ENCODE data around the gene GNAI2.
"Not testable (repeated sequence)": the region's sequence is repeated elsewhere in the genome, so short reads cannot be mapped to it uniquely, and the experiment has no call there.

GNAI2 gene

DNA sequence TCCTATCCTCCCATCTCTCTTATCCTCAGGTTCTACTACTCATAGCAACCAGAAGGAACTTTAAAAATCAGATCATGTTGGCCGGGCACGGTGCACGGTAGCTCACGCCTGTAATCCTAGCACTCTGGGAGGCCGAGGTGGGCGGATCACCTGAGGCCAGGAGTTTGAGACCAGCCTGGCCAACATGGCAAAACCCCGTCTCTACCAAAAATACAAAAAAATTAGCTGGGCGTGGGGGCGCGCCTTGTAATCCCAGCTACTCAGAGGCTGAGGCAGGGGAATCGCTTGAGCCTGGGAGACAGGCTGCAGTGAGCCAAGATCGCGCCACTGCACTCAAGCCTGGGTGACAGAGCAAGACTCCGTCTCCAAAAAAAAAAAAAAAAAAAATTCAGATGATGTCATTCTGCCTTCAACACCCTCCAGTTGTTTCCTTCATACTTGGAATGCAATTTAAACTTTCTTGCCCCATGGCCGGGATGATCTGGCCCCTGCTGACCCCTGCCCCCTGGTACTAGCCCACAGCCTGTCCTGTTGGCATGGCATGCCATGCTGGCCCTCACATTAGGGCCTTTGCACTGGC lies 7.7 kb upstream of the GNAI2 start:
- DNase-seq, result not testable (repeated sequence)

DNA sequence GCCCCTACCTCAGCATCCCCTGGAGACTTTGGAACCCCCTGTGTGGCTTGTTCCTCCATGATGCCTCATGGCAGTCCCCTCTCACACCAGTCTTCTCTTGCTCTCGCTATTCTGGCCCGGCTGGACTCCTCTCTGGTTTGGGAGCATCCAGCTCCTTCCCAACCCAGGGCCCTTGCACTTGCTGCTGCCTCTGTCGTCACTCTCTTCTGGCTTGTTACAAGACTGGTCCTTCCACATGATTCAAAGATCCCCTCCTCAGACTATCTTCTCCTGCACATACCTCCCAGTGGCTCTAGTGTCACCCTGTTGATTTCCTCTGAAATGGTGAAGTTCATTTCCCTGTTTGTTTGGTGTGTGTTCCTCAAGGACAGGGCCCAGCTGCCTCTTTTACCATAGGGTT lies 6.5 kb upstream of the GNAI2 start:
- no peak for DNase-seq

- DNase-seq, result no peak
Observed at GRCh38 chr3:50230104-50230793, 5.8 kb upstream of the GNAI2 start.

- no peak for DNase-seq
Observed at GRCh38 chr3:50230794-50231125, 5.2 kb upstream of the GNAI2 start.

DNA sequence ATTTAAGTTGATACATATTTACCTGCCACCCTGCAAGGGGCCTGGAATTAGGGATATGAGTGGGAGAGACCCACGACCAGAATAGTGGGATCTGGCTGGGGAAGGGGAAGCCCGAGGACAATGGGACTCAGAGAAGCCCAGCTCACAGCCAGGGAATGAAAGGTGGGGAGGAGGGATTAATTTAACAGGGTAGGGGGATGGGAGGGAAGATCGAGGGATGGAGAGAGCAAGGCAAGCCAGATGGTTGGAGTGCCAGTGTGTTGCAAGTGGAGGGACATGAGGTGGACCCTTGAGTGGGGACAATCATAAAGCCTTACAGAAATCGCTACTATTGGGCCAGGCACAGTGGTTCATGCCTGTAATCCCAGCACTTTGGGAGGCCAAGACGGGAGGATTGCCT lies 4.4 kb upstream of the GNAI2 start:
- no peak for DNase-seq

- DNase-seq, result no peak
Observed at GRCh38 chr3:50232303-50232702, 3.7 kb upstream of the GNAI2 start.

- no peak for DNase-seq
Observed at GRCh38 chr3:50233176-50233575, 2.8 kb upstream of the GNAI2 start.

GRCh38 chr3:50236484-50237132 lies 604 bp downstream of the GNAI2 start:
- DNase-seq, result no peak

- DNase-seq, result peak; percentile 70
Observed at GRCh38 chr3:50237133-50237651, 1.2 kb downstream of the GNAI2 start.

DNA sequence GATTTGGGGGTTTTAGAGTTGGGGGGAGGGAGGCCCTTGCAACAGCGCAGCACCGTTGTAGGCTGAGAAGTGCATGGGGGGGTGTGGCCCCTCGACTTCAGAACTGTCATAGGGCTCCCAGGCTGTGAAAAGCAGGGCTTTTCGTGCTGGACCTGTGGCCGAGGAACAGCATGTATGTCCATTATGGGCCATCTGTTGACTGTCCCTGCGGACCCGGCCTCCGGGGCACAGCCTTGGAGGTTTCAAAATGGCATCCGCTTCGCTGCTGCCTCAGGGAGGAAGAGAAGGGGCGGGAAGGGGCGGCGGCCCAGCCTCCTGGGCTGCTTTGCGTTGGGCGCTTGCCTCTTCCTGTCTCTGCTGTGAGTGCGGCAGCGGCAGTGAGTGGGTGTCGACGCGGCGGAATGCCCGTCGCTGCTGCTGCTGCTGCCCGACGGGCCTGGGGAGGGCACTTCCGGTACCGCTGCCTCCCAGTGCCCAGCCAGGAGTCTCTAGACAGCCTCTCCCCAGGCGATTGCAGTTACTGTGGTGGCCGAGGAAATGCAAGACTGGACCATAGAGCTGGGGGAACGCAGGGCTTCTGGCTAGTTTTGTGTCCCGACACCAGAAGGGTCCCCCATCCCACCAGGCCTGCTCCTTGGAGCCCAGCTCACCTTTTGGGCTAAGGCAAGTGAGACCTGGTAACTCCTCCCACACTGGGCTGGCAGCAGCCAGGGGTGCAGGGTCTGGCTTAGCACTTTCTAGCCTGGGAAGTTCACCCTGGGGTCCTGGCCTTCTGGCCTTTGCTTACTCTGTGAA lies 1.9 kb downstream of the GNAI2 start:
- peak; percentile 92 for DNase-seq

- no peak for DNase-seq
Observed at GRCh38 chr3:50238549-50239026, 2.6 kb downstream of the GNAI2 start.

- no peak for DNase-seq
Observed at GRCh38 chr3:50239649-50240048, 3.6 kb downstream of the GNAI2 start.

DNA sequence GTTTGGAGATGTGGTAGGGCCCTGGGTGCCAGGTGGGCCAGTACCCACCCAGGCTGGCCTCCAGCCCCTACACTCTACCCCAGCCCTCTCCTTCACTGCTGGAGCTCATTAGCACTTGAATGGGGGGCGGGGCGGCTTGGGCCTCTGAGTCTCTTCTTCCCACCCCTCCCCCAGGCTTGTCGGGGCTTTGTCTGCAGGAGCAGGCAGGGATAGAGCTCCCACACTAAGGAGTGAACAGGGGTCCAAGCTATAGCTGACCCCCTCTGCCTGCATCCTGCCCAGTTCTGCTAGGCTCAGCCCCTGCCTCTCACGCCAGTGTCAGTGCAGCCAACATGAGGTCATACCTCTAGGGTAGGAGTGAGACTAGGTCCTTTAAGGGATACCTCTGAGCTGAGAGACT lies 5.2 kb downstream of the GNAI2 start:
- DNase-seq, result no peak

- DNase-seq, result no peak
Observed at GRCh38 chr3:50241713-50242380, 5.8 kb downstream of the GNAI2 start.

- peak; percentile 61 for DNase-seq
Observed at GRCh38 chr3:50242381-50242770, 6.4 kb downstream of the GNAI2 start.

DNA sequence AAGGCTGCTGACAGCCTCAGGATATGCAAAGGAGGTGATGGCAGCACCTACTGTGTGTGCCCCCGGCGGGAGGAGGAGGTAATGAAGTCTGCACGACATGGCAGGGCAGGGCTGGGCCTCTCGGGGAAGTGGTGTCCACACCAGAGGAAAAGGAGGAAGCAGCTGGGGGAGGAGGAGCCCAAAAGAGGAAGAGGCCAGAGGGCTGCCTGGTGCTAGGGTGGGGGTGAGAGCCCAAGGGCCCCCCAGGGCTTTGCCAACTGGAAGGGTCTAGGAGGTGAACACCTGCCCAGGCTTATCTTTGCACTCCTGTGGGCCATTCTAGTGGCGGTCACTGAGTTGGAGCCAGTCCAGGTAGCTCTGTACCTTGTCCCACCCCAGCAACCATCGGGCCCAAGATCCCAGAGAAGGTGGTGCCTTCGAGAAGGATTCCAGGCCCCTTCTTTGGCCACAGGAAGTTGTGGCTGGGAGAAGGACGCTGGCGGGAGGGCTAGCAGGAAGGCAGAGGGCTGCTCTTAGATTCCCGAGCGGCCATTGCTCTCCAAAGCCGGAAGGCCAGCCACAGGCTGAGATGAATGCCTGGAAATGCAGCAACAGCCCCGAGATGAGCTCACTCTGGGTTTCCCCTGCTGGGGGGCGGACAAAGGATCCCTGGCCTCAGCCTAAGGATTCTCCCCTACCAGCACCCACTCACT lies 7.0 kb downstream of the GNAI2 start:
- peak; percentile 65 for DNase-seq

DNA sequence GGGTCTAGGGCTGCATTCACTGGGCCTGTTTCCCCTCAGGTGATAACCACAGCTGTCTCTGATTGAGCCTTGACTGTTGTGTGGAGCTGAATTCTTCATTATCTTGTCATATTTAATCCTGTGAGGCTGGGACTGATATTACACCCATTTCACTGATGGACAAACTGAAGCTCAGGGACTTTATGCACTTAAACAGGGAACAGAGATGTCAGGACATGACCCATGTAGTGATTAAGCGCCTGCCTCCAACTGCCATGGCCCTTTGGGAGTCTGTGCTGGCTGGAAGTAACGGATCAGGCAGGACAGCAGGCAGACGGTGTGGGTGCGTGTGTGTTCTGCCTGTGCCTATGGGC lies 7.5 kb downstream of the GNAI2 start:
- DNase-seq, result no peak

DNA sequence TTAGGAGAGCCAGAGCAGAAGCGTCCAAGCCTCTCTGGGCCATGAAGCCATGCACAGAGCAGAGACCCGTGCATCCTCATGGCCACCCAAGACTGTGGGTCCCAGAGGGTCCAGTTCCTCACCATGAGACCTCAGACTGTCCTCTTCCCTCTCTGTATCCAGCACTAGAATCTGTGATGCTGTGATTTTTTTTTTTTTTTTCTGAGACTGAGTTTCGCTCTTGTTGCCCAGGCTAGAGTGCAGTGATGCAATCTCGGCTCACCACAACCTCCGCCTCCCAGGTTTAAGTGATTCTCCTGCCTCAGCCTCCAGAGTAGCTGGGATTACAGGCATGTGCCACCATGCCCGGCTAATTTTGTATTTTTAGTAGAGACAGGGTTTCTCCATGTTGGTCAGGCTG lies 8.8 kb downstream of the GNAI2 start:
- not testable (repeated sequence) for DNase-seq

DNA sequence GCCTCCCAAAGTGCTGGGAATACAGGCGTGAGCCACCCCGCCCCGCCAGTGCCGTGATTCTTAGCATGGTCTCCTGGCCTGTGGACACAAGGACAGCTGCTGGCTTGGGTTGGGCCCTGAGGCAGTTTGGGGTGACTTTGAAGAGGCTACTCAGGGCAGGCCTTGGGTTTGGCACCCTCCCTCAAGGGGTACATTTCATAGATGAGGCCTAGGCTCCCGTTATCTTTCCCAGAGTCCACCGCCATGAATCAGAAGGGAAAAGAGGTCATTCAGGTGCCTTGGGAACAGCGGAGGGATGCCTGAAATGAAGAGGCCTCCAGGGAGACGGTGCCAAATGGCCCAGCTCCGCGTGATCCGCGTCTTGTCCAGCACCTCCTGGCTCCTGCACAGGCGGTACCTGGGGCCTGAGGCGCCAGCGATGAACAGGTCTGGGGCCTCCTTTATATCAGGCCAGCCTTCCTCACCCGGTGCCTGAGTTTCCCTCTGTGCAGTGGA lies 9.3 kb downstream of the GNAI2 start:
- no peak for DNase-seq

- peak; percentile 100 for DNase-seq
Observed at GRCh38 chr3:50245831-50246516, 10.0 kb downstream of the GNAI2 start.

- no peak for DNase-seq
Observed at GRCh38 chr3:50246517-50246954, 10.5 kb downstream of the GNAI2 start.

Data from activated CD8-positive, alpha-beta memory T cell treated with anti-CD3 and anti-CD28 coated beads for 24 hours (primary cell).